Activated CD4-positive, alpha-beta T cell treated with anti-CD3 and anti-CD28 coated beads, Interleukin-2, Interleukin-6, amounts not matched to agents 100 ng/mL and 50 ng/mL, durations not matched to agents 16 hours and 8 hours (primary cell): ENCODE measurements around the gene ANLN.
"Not testable (repeated sequence)": the region's sequence is repeated elsewhere in the genome, so short reads cannot be mapped to it uniquely, and the experiment has no call there.

Experiments
- DNase-seq: peaks from one replicate; pipeline ENCODE4 v3.0.0-alpha.2; 2020

ANLN gene

GRCh38 chr7:36378555-36378954 is 11.1 kb upstream of the ANLN start:
- not testable (repeated sequence) for DNase-seq

GRCh38 chr7:36379831-36380504 is 9.7 kb upstream of the ANLN start:
- DNase-seq, result no peak

GRCh38 chr7:36381056-36381455 is 8.6 kb upstream of the ANLN start:
- no peak for DNase-seq

GRCh38 chr7:36383284-36383683 is 6.4 kb upstream of the ANLN start:
- not testable (repeated sequence) for DNase-seq

- DNase-seq, result not testable (repeated sequence)
Observed at GRCh38 chr7:36385646-36386045, 4.0 kb upstream of the ANLN start.

- no peak for DNase-seq
Observed at GRCh38 chr7:36387435-36388231, 2.0 kb upstream of the ANLN start.

GRCh38 chr7:36388423-36388822 is 1.2 kb upstream of the ANLN start:
- no peak for DNase-seq

- peak; percentile 82 for DNase-seq
Observed at GRCh38 chr7:36390199-36391090, 783 bp downstream of the ANLN start.

GRCh38 chr7:36391436-36392198 is 2.0 kb downstream of the ANLN start:
- peak; percentile 64 for DNase-seq

GRCh38 chr7:36393826-36394225 is 4.2 kb downstream of the ANLN start:
- DNase-seq, result no peak

GRCh38 chr7:36395171-36395894 is 5.7 kb downstream of the ANLN start:
- no peak for DNase-seq

- DNase-seq, result no peak
Observed at GRCh38 chr7:36396150-36396549, 6.5 kb downstream of the ANLN start.

GRCh38 chr7:36400036-36400435 is 10.4 kb downstream of the ANLN start:
- DNase-seq, result no peak

- DNase-seq, result no peak
Observed at GRCh38 chr7:36400606-36401005, 10.9 kb downstream of the ANLN start.

GRCh38 chr7:36403452-36403851 is 13.8 kb downstream of the ANLN start:
- DNase-seq, result no peak

- no peak for DNase-seq
Observed at GRCh38 chr7:36404639-36405408, 15.2 kb downstream of the ANLN start.

GRCh38 chr7:36405409-36405803 is 15.7 kb downstream of the ANLN start:
- DNase-seq, result no peak

GRCh38 chr7:36406156-36406555 is 16.5 kb downstream of the ANLN start:
- DNase-seq, result no peak

GRCh38 chr7:36407636-36408550 is 18.2 kb downstream of the ANLN start:
- DNase-seq, result no peak

- DNase-seq, result no peak
Observed at GRCh38 chr7:36408589-36408988, 18.9 kb downstream of the ANLN start.
